A549 (cell line): ENCODE measurements around the gene TXNL4A.

ENCODE experiments used
- BHLHE40 ChIP-seq: IDR thresholded peaks from 2 replicates; pipeline ENCODE4 v1.6.1; 2012; ENCODE audit warnings: low read depth, low read length, inconsistent platforms
- CEBPB ChIP-seq, 2 experiments: fragments of >200 bp in 1 of 2; sonication (Bioruptor Twin) in 1 of 2; formaldehyde crosslinking in 1 of 2; IDR thresholded peaks; 2 replicates each; pipeline ENCODE4 v1.6.1; 2012 to 2016
- EP300 ChIP-seq, 2 experiments: fragments of >200 bp; sonication (Bioruptor Twin); formaldehyde crosslinking; IDR thresholded peaks; 2 replicates in 1 of 2; 3 replicates in 1 of 2; pipeline ENCODE4 v1.6.1; 2016 to 2017
- MAFK ChIP-seq: fragments of 450-650 bp; IDR thresholded peaks from 2 replicates; pipeline ENCODE4 v1.6.1; 2014; ENCODE audit not compliant: partially characterized antibody
- POLR2A ChIP-seq: IDR thresholded peaks from 2 replicates; pipeline ENCODE4 v1.6.1; 2012; ENCODE audit warnings: mild to moderate bottlenecking, low read length
- TF ChIP-seq, protein P1 (sequence below): fragments of >200 bp; sonication (Bioruptor Twin); formaldehyde crosslinking; IDR thresholded peaks from 3 replicates; pipeline ENCODE4 v1.5.1; 2016
- TF ChIP-seq, protein P2 (sequence below): IDR thresholded peaks from 2 replicates; pipeline ENCODE4 v1.6.1; 2012; ENCODE audit warnings: low read depth, borderline replicate concordance

DNA sequence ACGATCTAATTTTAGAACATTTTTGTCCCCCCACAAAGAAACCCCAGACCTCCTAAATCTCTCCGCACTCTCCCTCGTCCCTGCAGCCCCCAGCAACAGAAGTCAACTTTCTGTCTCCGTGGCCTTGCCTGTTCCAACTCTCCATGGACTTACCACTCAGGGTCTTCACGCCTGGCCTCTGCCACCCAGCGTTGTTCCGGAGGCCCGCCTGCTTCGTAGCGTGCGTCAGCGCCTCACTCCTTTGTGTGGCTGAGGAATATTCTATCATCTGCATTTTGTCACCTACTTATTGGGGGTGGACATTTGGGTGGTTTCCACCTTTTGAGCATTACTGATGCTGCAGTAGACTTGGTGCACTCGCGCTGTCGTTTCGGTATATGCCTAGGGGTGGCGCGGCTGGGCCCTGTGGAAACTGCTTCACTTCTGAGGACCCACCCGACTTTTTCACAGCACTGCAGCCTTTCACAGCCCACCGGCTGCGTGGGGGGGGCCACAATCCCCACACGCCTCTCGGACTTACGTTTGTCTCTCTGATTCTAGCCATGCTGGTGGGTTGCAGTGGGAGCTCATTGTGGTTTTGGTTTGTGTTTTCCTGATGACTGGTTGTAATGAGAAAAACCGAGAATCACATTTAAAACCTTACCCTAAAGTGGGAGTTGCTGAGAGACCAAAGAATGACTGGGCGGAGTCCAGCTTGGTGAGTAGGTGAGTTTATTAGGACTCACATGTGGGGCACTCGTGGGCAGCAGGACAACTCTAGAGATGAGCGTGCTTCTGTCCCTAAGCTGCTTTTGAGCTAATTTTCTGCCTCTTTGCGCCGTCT, 25.3 kb downstream of the TXNL4A start:
- TF ChIP-seq POLR2A (no peak), EP300 (IDR thresholded peaks at IDR 0.05) (no peak), CEBPB (IDR thresholded peaks at IDR 0.05) (no peak), MAFK (no peak), BHLHE40 (no peak)
- TF ChIP-seq, protein P1, sequence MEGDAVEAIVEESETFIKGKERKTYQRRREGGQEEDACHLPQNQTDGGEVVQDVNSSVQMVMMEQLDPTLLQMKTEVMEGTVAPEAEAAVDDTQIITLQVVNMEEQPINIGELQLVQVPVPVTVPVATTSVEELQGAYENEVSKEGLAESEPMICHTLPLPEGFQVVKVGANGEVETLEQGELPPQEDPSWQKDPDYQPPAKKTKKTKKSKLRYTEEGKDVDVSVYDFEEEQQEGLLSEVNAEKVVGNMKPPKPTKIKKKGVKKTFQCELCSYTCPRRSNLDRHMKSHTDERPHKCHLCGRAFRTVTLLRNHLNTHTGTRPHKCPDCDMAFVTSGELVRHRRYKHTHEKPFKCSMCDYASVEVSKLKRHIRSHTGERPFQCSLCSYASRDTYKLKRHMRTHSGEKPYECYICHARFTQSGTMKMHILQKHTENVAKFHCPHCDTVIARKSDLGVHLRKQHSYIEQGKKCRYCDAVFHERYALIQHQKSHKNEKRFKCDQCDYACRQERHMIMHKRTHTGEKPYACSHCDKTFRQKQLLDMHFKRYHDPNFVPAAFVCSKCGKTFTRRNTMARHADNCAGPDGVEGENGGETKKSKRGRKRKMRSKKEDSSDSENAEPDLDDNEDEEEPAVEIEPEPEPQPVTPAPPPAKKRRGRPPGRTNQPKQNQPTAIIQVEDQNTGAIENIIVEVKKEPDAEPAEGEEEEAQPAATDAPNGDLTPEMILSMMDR, result no peak
- TF ChIP-seq, protein P2, sequence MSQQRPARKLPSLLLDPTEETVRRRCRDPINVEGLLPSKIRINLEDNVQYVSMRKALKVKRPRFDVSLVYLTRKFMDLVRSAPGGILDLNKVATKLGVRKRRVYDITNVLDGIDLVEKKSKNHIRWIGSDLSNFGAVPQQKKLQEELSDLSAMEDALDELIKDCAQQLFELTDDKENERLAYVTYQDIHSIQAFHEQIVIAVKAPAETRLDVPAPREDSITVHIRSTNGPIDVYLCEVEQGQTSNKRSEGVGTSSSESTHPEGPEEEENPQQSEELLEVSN, result no peak
